LNCAP (cell line): ENCODE results near the gene PCDHB12.

Experiments used
- CTCF ChIP-seq: fragments of 450-650 bp; IDR thresholded peaks from 2 replicates; pipeline ENCODE4 v1.5.1; 2017; ENCODE audit warnings: mild to moderate bottlenecking

PCDHB12 gene

GRCh38 chr5:141192110-141192725 lies 16.3 kb upstream of the PCDHB12 start, which contains the start of gene PCDHB10:
Gene PCDHB10 (plus strand): TSS chr5:141192353. CDS start chr5:141192553, 200 bp downstream.
- TF ChIP-seq CTCF = peak; percentile 87

GRCh38 chr5:141196363-141196762 lies 12.2 kb upstream of the PCDHB12 start:
- TF ChIP-seq CTCF = no peak

GRCh38 chr5:141199359-141200235 lies 8.9 kb upstream of the PCDHB12 start, which contains the start of gene PCDHB11:
Gene PCDHB11 (plus strand): TSS chr5:141199627. CDS start chr5:141199775, 148 bp downstream.
- peak; percentile 64 for TF ChIP-seq CTCF

GRCh38 chr5:141213656-141214339 lies 5.3 kb downstream of the PCDHB12 start, which contains the start of gene PCDHB13:
Gene PCDHB13 (plus strand): TSS chr5:141213919. CDS start chr5:141214124, 205 bp downstream.
- peak; percentile 57 for TF ChIP-seq CTCF

- peak; percentile 42; the same call in 1 of the 2 replicates for TF ChIP-seq CTCF
Measured at GRCh38 chr5:141223112-141223783, 14.7 kb downstream of the PCDHB12 start, which contains the start of gene PCDHB14. Gene PCDHB14 (plus strand): TSS chr5:141223343. CDS start chr5:141223506, 163 bp downstream.

- TF ChIP-seq CTCF = peak; percentile 60; the same call in 1 of the 2 replicates
Measured at GRCh38 chr5:141234109-141234667, 25.7 kb downstream of the PCDHB12 start.
